Measurements from ENCODE around the gene TNRC6B.
"Not testable (repeated sequence)": the region's sequence is repeated elsewhere in the genome, so short reads cannot be mapped to it uniquely, and the experiment has no call there.

The TNRC6B gene

GRCh38 chr22:40183029-40183581, 5.4 kb downstream of the TNRC6B start:
- Histone ChIP-seq H3K4me3 (ENCODE audit: insufficient read depth, low read depth, low read length) (no peak overlapping the region), H3K36me3 (ENCODE audit: control insufficient read depth, insufficient read depth, low read length) (no peaks in the 10 kb centered on the region), H3K27me3 (ENCODE audit: control insufficient read depth, insufficient read depth, low read length, poor library complexity, severe bottlenecking) (no peaks in the 10 kb centered on the region), H3K4me1 (ENCODE audit: control insufficient read depth, insufficient read depth, low read length) (peaks cover 20% of the 10 kb centered on the region), H3K9me3 (ENCODE audit: control insufficient read depth, low read length) (no peaks in the 10 kb centered on the region), H3K27ac (ENCODE audit: insufficient read depth, low read depth, low read length, poor library complexity, severe bottlenecking) (peak overlapping the region; percentile 44)
- WGBS, 2 experiments, result 82% methylated on average over 9 of the region's 9 CpGs

- 94 to 96% methylated on average over 13 of the region's 13 CpGs for WGBS, 2 experiments
- not testable (repeated sequence) for H3K27ac ChIP-seq (ENCODE audit: insufficient read depth, low read depth, low read length, poor library complexity, severe bottlenecking)
Measured at GRCh38 chr22:40183603-40184002, 5.9 kb downstream of the TNRC6B start.

DNA sequence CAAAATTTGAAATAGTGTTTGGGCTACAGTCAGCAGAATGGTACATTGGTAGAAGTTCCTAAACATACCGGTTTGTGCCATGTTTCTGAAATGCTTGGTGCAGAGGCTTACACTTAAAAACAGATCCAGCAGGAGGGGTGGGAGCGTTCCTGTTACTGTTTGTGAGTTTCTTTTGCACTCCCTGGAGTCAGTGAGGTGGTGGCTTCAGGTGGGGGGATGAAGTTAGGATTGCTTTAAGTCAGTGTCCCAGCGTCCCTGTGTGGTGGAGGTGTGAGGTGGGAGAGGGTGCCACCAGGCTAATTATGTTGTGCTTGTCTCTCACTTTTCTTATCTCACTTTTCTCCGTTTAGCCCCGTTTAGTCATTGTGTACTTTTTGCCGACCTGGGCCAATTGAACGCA, 9.7 kb downstream of the TNRC6B start:
- Histone ChIP-seq H3K4me3 (ENCODE audit: insufficient read depth, low read depth, low read length) (no peak overlapping the region), H3K9me3 (ENCODE audit: control insufficient read depth, low read length) (no peaks in the 10 kb centered on the region), H3K27me3 (ENCODE audit: control insufficient read depth, insufficient read depth, low read length, poor library complexity, severe bottlenecking) (no peaks in the 10 kb centered on the region), H3K27ac (ENCODE audit: insufficient read depth, low read depth, low read length, poor library complexity, severe bottlenecking) (no peak overlapping the region), H3K4me1 (ENCODE audit: control insufficient read depth, insufficient read depth, low read length) (peaks cover 17% of the 10 kb centered on the region), H3K36me3 (ENCODE audit: control insufficient read depth, insufficient read depth, low read length) (no peaks in the 10 kb centered on the region)
- 66 to 88% methylated on average over 3 to 7 of the region's 7 CpGs for WGBS, 2 experiments

More at GRCh38 chr22:40183603-40184002, 5.9 kb downstream of the TNRC6B start:
- not testable (repeated sequence) for H3K27me3 ChIP-seq (ENCODE audit: control insufficient read depth, insufficient read depth, low read length, poor library complexity, severe bottlenecking); H3K4me3 ChIP-seq (ENCODE audit: insufficient read depth, low read depth, low read length); H3K36me3 ChIP-seq (ENCODE audit: control insufficient read depth, insufficient read depth, low read length); H3K9me3 ChIP-seq (ENCODE audit: control insufficient read depth, low read length)
- peaks cover 20% of the 10 kb centered on the region for H3K4me1 ChIP-seq (ENCODE audit: control insufficient read depth, insufficient read depth, low read length)

DNA sequence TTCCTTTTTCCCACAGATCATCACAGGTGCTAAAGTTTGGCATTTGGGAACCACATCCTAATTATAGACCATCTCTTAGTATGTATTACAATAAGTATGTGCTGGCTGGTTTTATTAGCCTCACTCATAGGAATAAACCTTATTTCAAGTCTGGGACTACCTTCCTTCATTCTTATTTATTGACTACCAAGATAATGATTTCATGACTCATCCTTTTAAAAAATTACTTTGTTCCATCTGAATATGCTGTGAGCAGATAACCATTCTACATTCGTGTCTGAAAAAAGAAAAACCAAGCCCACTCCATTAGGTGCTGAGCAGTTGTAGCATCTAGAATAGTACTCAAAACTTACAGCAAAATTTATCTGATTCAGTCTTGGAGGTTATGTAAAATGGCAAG, 12.3 kb downstream of the TNRC6B start:
- no peaks in the 10 kb centered on the region for H3K9me3 ChIP-seq (ENCODE audit: control insufficient read depth, low read length)
- H3K4me1 ChIP-seq (ENCODE audit: control insufficient read depth, insufficient read depth, low read length), result peaks cover 24% of the 10 kb centered on the region
- WGBS, 2 experiments, result 88% methylated on average over 1 of the region's 1 CpG; no CpG with 5 or more reads in 1 of the 2 experiments
- no peaks in the 10 kb centered on the region for H3K36me3 ChIP-seq (ENCODE audit: control insufficient read depth, insufficient read depth, low read length)
- H3K4me3 ChIP-seq (ENCODE audit: insufficient read depth, low read depth, low read length), result no peak overlapping the region
- H3K27me3 ChIP-seq (ENCODE audit: control insufficient read depth, insufficient read depth, low read length, poor library complexity, severe bottlenecking), result no peaks in the 10 kb centered on the region
- H3K27ac ChIP-seq (ENCODE audit: insufficient read depth, low read depth, low read length, poor library complexity, severe bottlenecking), result no peak overlapping the region

DNA sequence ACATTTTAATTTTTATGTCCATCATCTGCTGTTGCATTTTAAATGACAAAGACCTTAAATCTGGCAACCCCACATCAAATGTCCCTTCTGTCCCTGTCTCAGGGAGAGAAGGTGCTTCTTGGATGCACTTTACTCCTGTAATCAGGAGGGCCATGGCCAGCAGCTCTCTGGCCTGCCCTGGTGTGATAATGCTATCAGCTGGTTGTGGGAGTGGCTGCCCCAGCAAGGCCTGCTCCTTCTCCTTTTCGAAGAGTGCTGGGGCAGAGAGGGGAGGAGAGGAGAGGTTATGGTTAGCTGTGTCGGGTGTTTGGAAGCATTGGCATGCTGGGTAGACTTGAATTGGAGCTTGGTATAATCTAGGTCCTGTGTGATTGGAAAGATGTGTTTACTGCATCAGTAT, 12.8 kb downstream of the TNRC6B start:
- Histone ChIP-seq H3K27me3 (ENCODE audit: control insufficient read depth, insufficient read depth, low read length, poor library complexity, severe bottlenecking) (no peaks in the 10 kb centered on the region), H3K9me3 (ENCODE audit: control insufficient read depth, low read length) (no peaks in the 10 kb centered on the region), H3K4me3 (ENCODE audit: insufficient read depth, low read depth, low read length) (no peak overlapping the region), H3K27ac (ENCODE audit: insufficient read depth, low read depth, low read length, poor library complexity, severe bottlenecking) (no peak overlapping the region), H3K36me3 (ENCODE audit: control insufficient read depth, insufficient read depth, low read length) (no peaks in the 10 kb centered on the region), H3K4me1 (ENCODE audit: control insufficient read depth, insufficient read depth, low read length) (peaks cover 24% of the 10 kb centered on the region)
- 51 to 65% methylated on average over 2 of the region's 2 CpGs for WGBS, 2 experiments

GRCh38 chr22:40193429-40194421, 16.0 kb downstream of the TNRC6B start:
- Histone ChIP-seq H3K27me3 (ENCODE audit: control insufficient read depth, insufficient read depth, low read length, poor library complexity, severe bottlenecking) (no peaks in the 10 kb centered on the region), H3K27ac (ENCODE audit: insufficient read depth, low read depth, low read length, poor library complexity, severe bottlenecking) (peak overlapping the region; percentile 21), H3K36me3 (ENCODE audit: control insufficient read depth, insufficient read depth, low read length) (no peaks in the 10 kb centered on the region), H3K4me1 (ENCODE audit: control insufficient read depth, insufficient read depth, low read length) (peaks cover 33% of the 10 kb centered on the region), H3K4me3 (ENCODE audit: insufficient read depth, low read depth, low read length) (no peak overlapping the region), H3K9me3 (ENCODE audit: control insufficient read depth, low read length) (no peaks in the 10 kb centered on the region)
- WGBS, 2 experiments, result 20% methylated on average over 13 of the region's 13 CpGs

GRCh38 chr22:40194656-40195055, 16.9 kb downstream of the TNRC6B start:
- H3K4me1 ChIP-seq (ENCODE audit: control insufficient read depth, insufficient read depth, low read length), result peaks cover 33% of the 10 kb centered on the region
- no peaks in the 10 kb centered on the region for H3K9me3 ChIP-seq (ENCODE audit: control insufficient read depth, low read length)
- no peaks in the 10 kb centered on the region for H3K27me3 ChIP-seq (ENCODE audit: control insufficient read depth, insufficient read depth, low read length, poor library complexity, severe bottlenecking)
- peak overlapping the region; percentile 29 for H3K27ac ChIP-seq (ENCODE audit: insufficient read depth, low read depth, low read length, poor library complexity, severe bottlenecking)
- H3K4me3 ChIP-seq (ENCODE audit: insufficient read depth, low read depth, low read length), result no peak overlapping the region
- WGBS, 2 experiments, result 64 to 65% methylated on average over 3 of the region's 3 CpGs
- H3K36me3 ChIP-seq (ENCODE audit: control insufficient read depth, insufficient read depth, low read length), result no peaks in the 10 kb centered on the region

- H3K4me1 ChIP-seq (ENCODE audit: control insufficient read depth, insufficient read depth, low read length), result peaks cover 30% of the 10 kb centered on the region
- no peaks in the 10 kb centered on the region for H3K9me3 ChIP-seq (ENCODE audit: control insufficient read depth, low read length)
- no peak overlapping the region for H3K27ac ChIP-seq (ENCODE audit: insufficient read depth, low read depth, low read length, poor library complexity, severe bottlenecking)
- 89 to 90% methylated on average over 7 of the region's 7 CpGs for WGBS, 2 experiments
- H3K27me3 ChIP-seq (ENCODE audit: control insufficient read depth, insufficient read depth, low read length, poor library complexity, severe bottlenecking), result no peaks in the 10 kb centered on the region
- H3K36me3 ChIP-seq (ENCODE audit: control insufficient read depth, insufficient read depth, low read length), result no peaks in the 10 kb centered on the region
- H3K4me3 ChIP-seq (ENCODE audit: insufficient read depth, low read depth, low read length), result no peak overlapping the region
Measured at GRCh38 chr22:40196628-40197360, 19.1 kb downstream of the TNRC6B start.

DNA sequence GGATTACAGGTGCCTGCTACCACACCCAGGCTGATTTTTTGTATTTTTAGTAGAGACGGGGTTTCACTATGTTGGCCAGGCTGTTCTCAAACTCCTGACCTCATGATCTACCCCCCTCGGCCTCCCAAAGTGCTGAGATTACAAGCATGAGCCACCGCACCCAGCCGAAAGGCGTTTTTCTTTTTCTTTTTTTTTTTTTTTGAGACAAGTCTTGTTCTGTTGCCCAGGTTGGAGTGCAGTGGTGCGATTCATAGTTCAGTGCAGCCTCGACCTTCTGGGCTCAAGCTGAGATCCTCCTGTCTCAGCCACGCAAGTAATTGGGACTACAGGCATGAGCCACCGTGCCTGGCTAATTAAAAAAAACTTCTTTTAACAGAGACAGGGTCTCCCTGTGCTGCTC, 19.7 kb downstream of the TNRC6B start:
- not testable (repeated sequence) for H3K4me3 ChIP-seq (ENCODE audit: insufficient read depth, low read depth, low read length); H3K9me3 ChIP-seq (ENCODE audit: control insufficient read depth, low read length); H3K36me3 ChIP-seq (ENCODE audit: control insufficient read depth, insufficient read depth, low read length); H3K27me3 ChIP-seq (ENCODE audit: control insufficient read depth, insufficient read depth, low read length, poor library complexity, severe bottlenecking); H3K27ac ChIP-seq (ENCODE audit: insufficient read depth, low read depth, low read length, poor library complexity, severe bottlenecking)
- peaks cover 25% of the 10 kb centered on the region for H3K4me1 ChIP-seq (ENCODE audit: control insufficient read depth, insufficient read depth, low read length)
- WGBS, 2 experiments, result 87 to 89% methylated on average over 9 of the region's 9 CpGs

GRCh38 chr22:40198733-40199132, 21.0 kb downstream of the TNRC6B start:
- 97 to 100% methylated on average over 3 of the region's 3 CpGs for WGBS, 2 experiments
- H3K36me3 ChIP-seq (ENCODE audit: control insufficient read depth, insufficient read depth, low read length), result no peaks in the 10 kb centered on the region

More at GRCh38 chr22:40198733-40199132, 21.0 kb downstream of the TNRC6B start:
- Histone ChIP-seq H3K4me1 (ENCODE audit: control insufficient read depth, insufficient read depth, low read length) (peaks cover 17% of the 10 kb centered on the region), H3K27ac (ENCODE audit: insufficient read depth, low read depth, low read length, poor library complexity, severe bottlenecking) (no peak overlapping the region), H3K4me3 (ENCODE audit: insufficient read depth, low read depth, low read length) (no peak overlapping the region), H3K27me3 (ENCODE audit: control insufficient read depth, insufficient read depth, low read length, poor library complexity, severe bottlenecking) (no peaks in the 10 kb centered on the region), H3K9me3 (ENCODE audit: control insufficient read depth, low read length) (no peaks in the 10 kb centered on the region)
